GM10266 (cell line): ENCODE results near the gene PSME3IP1.

Source experiments
- DNase-seq: peaks from one replicate; pipeline ENCODE4 v3.0.0; 2012; ENCODE audit errors: extremely low spot score
- TF ChIP-seq, protein P1 (sequence below): IDR thresholded peaks from 2 replicates; pipeline ENCODE4 v1.5.1; 2012; ENCODE audit warnings: mild to moderate bottlenecking, low read depth; ENCODE audit not compliant: control insufficient read depth, insufficient read depth; ENCODE audit errors: missing control alignments

Gene PSME3IP1, protein sequence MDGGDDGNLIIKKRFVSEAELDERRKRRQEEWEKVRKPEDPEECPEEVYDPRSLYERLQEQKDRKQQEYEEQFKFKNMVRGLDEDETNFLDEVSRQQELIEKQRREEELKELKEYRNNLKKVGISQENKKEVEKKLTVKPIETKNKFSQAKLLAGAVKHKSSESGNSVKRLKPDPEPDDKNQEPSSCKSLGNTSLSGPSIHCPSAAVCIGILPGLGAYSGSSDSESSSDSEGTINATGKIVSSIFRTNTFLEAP

DNA sequence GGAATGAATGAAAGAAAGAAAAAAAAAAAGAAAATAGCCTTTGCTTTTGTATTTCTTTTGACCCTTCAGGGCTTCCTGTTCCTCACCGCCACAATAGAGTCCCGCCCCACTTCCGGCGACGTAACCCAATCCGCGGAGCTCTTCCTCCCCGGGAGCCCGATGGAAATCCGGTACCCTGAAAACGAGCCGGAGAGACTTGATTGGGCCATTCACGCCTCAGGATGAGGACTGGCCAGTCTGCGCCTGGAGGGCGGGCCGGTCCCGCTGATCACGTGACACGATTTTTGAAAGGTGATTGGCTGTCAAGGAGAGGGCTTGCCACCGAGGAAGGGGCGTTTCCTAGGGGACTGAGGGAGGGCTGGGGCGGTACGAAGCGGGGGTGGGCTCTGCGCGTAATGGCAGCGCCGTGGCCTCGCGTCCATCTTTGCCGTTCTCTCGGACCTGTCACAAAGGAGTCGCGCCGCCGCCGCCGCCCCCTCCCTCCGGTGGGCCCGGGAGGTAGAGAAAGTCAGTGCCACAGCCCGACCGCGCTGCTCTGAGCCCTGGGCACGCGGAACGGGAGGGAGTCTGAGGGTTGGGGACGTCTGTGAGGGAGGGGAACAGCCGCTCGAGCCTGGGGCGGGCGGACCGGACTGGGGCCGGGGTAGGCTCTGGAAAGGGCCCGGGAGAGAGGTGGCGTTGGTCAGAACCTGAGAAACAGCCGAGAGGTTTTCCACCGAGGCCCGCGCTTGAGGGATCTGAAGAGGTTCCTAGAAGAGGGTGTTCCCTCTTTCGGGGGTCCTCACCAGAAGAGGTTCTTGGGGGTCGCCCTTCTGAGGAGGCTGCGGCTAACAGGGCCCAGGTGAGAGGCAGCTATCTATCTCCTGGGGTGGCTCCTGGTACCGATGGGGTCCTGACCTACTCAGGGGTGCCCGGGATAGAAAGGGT, at the start of gene PSME3IP1, which contains the start of gene RSPRY1:
PSME3IP1 (minus strand) TSS at position 95 of the 927 bp plus-strand sequence. CDS start 12,185 bp downstream, outside the sequence.
RSPRY1 (plus strand) TSS at position 385 of the 927 bp plus-strand sequence. CDS start 18,330 bp downstream, outside the sequence.
- TF ChIP-seq, protein P1, sequence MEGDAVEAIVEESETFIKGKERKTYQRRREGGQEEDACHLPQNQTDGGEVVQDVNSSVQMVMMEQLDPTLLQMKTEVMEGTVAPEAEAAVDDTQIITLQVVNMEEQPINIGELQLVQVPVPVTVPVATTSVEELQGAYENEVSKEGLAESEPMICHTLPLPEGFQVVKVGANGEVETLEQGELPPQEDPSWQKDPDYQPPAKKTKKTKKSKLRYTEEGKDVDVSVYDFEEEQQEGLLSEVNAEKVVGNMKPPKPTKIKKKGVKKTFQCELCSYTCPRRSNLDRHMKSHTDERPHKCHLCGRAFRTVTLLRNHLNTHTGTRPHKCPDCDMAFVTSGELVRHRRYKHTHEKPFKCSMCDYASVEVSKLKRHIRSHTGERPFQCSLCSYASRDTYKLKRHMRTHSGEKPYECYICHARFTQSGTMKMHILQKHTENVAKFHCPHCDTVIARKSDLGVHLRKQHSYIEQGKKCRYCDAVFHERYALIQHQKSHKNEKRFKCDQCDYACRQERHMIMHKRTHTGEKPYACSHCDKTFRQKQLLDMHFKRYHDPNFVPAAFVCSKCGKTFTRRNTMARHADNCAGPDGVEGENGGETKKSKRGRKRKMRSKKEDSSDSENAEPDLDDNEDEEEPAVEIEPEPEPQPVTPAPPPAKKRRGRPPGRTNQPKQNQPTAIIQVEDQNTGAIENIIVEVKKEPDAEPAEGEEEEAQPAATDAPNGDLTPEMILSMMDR = no peak
- peak; percentile 100 for DNase-seq

DNA sequence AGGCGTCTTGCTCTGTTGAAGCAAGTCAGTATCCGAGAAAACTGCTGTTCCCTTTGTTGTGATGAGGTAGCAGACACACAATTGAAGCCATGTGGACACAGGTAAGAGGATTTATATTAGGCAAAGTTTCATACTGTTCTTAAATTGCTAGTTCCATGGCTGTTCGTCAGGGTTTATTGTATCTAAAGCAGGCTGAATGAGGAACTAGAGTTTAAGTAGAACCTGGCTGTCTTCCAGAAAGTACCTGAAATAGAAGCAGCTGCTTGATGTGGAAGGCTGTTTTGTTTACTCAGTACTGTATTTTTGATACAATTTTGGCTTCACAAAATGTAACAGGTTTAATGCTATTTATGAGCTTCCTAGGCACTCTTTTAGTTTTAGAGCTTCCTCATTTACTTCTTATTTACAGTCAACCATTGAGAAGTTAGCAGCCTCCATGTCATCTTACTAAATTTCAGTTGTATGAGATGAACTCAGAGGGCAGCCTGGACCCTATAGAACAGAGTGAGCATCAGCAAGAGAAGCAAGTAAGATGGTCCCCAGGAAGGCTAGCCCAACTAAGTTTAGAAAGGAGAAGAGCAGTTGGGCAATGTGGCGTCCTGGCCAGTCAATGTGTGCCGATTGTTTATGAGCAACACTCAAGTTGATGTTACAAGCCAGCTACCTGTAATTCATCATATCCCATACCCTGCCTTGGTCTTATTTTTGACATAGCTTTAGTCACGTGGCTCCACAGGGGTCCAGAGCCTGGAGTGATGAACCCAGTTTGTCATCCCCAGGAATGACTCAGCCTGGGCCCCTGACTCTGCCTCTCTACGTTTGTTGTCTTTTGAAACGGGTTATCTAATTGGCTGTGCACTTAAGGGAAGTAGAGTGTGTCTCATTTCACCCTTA, 49.5 kb upstream of the PSME3IP1 start:
- TF ChIP-seq, protein P1 = no peak
- DNase-seq = no peak

DNA sequence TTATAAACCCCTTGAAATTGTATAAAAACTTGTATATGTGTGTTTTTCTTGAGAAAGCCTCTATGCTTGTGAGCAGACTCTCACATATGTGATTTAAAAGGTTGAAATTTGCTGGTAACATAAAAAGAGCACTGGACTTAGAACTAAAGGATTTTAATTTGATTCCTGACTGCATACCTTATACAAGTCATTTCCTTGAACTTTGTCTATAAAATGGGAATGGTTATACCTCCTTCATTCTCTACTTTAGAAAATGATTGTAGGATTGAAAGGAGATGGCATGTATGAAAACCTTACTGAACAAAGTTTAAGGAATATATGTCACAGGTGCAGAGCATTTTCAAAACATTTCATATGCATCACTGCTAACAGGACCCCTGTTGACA, 48.9 kb upstream of the PSME3IP1 start:
- TF ChIP-seq, protein P1 = no peak
- DNase-seq = no peak

DNA sequence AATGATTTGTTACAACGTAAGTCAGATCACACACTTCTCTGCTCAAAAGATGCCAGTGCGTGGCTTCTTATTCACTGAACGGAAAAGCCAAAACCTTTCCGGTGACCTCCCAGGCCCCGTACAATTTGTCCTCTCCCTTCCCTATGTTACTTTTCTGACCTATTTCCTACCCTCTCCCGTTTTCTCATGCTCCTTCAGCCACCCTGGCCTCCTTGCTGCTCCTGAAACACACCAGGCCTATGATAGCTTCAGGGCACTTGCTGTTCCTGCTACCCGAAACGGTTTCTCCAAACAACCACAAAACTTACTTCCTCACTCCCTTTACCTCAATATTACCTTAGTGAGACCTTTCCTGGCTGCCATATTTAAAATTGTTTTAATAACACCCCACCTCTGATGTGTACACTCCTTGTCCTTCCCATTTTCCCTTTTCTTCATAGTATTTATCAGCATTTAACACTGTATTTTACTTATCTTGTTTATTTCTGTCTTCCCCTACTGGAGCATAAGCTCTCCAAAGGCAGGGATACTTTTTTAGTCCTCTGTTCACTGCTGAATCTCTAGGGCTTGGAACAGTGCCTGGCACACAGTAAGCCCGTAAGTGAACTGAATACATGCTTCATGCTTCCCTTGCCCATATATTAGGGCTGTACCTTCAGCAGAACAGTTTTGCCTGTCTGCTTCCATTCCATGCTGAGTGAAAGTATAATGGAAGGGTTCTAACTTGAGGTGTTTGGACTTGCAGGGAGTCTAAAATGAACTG, 48.3 kb upstream of the PSME3IP1 start:
- no peak for DNase-seq
- TF ChIP-seq, protein P1 = no peak

DNA sequence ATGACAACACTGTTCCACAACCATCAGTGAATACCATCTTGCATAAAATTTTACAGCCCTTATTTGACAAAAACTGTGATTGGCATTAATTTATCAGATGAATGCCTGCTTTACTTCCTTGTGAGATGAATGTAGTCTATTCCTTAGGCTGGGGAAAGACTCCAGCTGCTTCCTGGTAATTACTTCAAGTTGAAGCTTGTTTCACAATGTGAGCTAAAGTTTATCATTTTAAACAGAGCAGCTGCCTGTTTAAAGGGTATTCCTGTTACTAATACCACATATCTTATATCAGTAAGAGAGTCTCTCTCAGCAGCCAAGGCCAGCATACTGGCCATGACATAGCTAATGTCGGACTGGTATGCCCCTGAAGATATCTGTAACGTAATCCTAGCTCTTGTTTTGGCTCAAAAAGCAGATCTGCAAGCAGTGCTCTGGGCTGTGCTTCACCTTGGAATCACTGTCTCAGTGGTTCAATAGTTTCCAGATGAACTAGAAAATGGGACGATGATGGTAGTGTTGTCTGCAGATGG, 46.0 kb upstream of the PSME3IP1 start:
- TF ChIP-seq, protein P1 = no peak
- no peak for DNase-seq

DNA sequence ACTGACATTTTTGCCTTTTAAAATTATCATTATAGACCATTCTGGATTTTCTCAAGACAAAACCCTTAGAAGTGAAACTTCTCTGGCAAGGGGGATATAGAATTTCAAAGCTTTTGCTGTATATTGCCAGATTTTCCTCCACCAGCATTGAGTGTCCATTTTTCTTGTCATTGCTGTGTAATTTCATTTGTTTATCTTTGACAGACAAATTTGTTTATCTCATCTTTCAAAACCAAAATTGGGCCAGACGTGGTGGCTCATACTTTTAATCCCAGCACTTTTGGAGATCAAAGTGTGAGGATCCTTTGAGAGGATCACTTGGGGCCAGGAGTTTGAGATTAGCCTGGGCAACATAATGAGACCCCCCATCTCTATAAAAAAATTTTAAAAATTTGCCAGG, 43.2 kb upstream of the PSME3IP1 start:
- TF ChIP-seq, protein P1 = no peak
- DNase-seq = no peak
